A673 (cell line): ENCODE results near the gene TLE2. TPM values are rescaled to one million over a fixed set of nuclear protein-coding genes. Genes with fewer than 3 reads are reported as not detected.
"Not testable (repeated sequence)": the region's sequence is repeated elsewhere in the genome, so short reads cannot be mapped to it uniquely, and the experiment has no call there.

ENCODE experiments used
- BruUV-seq: library from RNA; stranded (reverse); fragments of 400-500 nt; replicated peaks from 2 replicates; lab custom pipeline; 2021; lab: Mats Ljungman, UMichigan
- CTCF ChIA-PET: fragments of 300-600 bp; sonication (Branson Sonifier 250); formaldehyde crosslinking; loops from one replicate; lab custom pipeline; 2022; ENCODE audit warnings: antibody characterized with exemption; lab: Charles Lee
- POLR2A ChIA-PET: fragments of 300-600 bp; sonication (Branson Sonifier 250); formaldehyde crosslinking; loops from one replicate; lab custom pipeline; 2022; ENCODE audit warnings: antibody characterized with exemption; ENCODE audit not compliant: low non-redundant PET; lab: Charles Lee
- DNase-seq: peaks from one replicate; pipeline ENCODE4 v3.0.0-alpha.2; 2015; ENCODE audit warnings: low spot score
- H3K27ac ChIP-seq: fragments of 200-600 bp; sonication (generic); 2 replicates; pipeline ENCODE4 v1.5.1; 2016; ENCODE audit warnings: mixed run types, low read depth, mild to moderate bottlenecking, mixed read lengths, antibody characterized with exemption, low read length; ENCODE audit not compliant: poor library complexity, severe bottlenecking
- H3K27me3 ChIP-seq: fragments of 200-600 bp; sonication (generic); replicated peaks from 2 replicates; pipeline ENCODE4 v1.6.1; 2017; ENCODE audit warnings: mixed run types, low read depth, mild to moderate bottlenecking, mixed read lengths, antibody characterized with exemption, low read length; ENCODE audit not compliant: insufficient read depth, poor library complexity
- H3K36me3 ChIP-seq: fragments of 200-600 bp; sonication (generic); 2 replicates; pipeline ENCODE4 v1.6.1; 2016; ENCODE audit warnings: mixed run types, mild to moderate bottlenecking, mixed read lengths, antibody characterized with exemption, low read length; ENCODE audit not compliant: insufficient read depth, poor library complexity, severe bottlenecking
- H3K4me1 ChIP-seq: fragments of 200-600 bp; sonication (generic); 2 replicates; pipeline ENCODE4 v1.6.1; 2017; ENCODE audit warnings: mixed run types, mild to moderate bottlenecking, mixed read lengths, antibody characterized with exemption, low read length; ENCODE audit not compliant: insufficient read depth, poor library complexity, severe bottlenecking
- H3K4me3 ChIP-seq: fragments of 200-600 bp; sonication (generic); 2 replicates; pipeline ENCODE4 v1.5.1; 2016; ENCODE audit warnings: low read depth, mixed run types, mild to moderate bottlenecking, mixed read lengths, low read length; ENCODE audit not compliant: poor library complexity, severe bottlenecking
- H3K9me3 ChIP-seq: fragments of 200-600 bp; sonication (generic); 2 replicates; pipeline ENCODE4 v1.6.1; 2016; ENCODE audit warnings: mixed run types, low read depth, mild to moderate bottlenecking, mixed read lengths, antibody characterized with exemption, low read length; ENCODE audit not compliant: poor library complexity, severe bottlenecking
- EZH2 ChIP-seq: fragments of 200-600 bp; sonication (generic); IDR thresholded peaks from 2 replicates; pipeline ENCODE4 v1.6.1; 2017; ENCODE audit warnings: borderline replicate concordance, low read depth, mild to moderate bottlenecking, mixed read lengths, antibody characterized with exemption, low read length; ENCODE audit not compliant: poor library complexity, severe bottlenecking
- intact Hi-C: fragments of 100-400 bp; cut with micrococcal nuclease; formaldehyde crosslinking; loops from one replicate; pipeline ENCODE4 v1.10.0; 2022; ENCODE audit not compliant: unreplicated experiment
- total RNA-seq: library from RNA; stranded (reverse); gene quantifications from 2 replicates; pipeline ENCODE4 v1.2.3, GENCODE V29; 2021
- TF ChIP-seq, protein P1 (sequence below): fragments of 300-800, 200-600 bp; sonication (generic); conservative IDR thresholded peaks from 2 replicates; pipeline ENCODE4 v1.5.1; 2017; ENCODE audit warnings: low read depth, mild to moderate bottlenecking, antibody characterized with exemption, low read length, moderate library complexity, mixed read lengths

The TLE2 gene
- total RNA-seq, 1 experiment from 2014 or later, result 10.8 TPM

DNA sequence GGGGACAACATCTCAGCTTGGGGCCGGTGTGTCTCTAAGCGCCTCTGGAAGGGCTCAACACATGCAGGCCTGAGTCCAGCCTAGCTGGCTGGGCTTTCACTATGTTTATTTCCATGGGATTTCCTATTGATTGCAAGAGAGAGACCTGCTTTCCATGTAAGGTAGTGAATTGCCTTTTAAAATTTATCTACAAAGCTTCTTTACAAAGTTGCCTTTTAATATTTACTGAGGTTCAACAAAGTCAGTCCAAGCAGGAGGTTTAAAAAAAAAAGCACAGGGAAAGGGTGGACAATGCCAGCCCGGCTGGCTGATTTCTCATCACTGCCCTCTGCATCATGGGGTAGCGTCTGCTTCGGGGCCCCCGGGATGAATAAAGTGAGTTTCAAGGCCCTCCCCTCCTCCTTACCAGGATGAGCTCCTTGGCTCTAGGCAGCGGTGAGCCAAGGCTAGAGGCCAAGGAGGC, 15.8 kb downstream of the TLE2 start:
- no TSS peak for BruUV-seq
- CTCF ChIA-PET, result interaction anchor here (0.9 to 1.4 kb wide), 2 partner anchors 23 to 30 kb away, joined by 3 to 4 read pairs; no protein-coding TSS in a partner anchor
- POLR2A ChIA-PET, result interaction anchor here (0.6 to 0.7 kb wide), 2 partner anchors 63 to 85 kb away, joined by 3 read pairs; no protein-coding TSS in a partner anchor

DNA sequence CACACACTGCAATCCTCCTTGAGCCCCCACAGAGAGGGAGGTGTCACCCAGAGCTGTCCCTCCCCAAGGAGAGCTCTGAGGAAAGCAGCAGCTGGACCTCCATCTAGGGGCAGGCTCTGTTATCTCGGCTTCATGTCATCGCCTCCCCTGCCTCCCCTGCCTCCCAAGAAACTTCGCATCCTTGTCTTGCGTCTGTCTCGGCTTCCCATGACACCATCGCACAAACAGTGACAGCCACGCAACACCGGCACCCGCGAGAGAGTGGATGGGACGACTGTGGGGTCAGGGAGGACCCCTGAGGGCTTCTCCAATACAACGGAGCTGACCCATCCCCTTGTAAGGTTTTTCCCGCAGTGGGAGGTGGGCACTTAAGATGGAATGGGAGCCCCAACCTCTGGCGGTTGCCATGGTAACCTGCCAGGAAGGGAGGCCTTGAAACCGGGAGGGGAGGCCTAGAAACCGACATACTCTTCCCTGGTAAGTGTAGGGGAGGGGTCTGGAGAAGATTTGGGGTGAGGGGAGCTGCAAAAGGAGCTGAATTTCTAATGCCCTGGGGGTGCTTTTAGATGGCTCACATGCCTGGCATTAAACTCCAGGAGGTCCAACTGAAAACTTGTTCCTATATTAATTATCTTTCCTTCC, 16.3 kb downstream of the TLE2 start:
- H3K4me3 ChIP-seq, result no peak overlapping the region
- TF ChIP-seq, protein P1, sequence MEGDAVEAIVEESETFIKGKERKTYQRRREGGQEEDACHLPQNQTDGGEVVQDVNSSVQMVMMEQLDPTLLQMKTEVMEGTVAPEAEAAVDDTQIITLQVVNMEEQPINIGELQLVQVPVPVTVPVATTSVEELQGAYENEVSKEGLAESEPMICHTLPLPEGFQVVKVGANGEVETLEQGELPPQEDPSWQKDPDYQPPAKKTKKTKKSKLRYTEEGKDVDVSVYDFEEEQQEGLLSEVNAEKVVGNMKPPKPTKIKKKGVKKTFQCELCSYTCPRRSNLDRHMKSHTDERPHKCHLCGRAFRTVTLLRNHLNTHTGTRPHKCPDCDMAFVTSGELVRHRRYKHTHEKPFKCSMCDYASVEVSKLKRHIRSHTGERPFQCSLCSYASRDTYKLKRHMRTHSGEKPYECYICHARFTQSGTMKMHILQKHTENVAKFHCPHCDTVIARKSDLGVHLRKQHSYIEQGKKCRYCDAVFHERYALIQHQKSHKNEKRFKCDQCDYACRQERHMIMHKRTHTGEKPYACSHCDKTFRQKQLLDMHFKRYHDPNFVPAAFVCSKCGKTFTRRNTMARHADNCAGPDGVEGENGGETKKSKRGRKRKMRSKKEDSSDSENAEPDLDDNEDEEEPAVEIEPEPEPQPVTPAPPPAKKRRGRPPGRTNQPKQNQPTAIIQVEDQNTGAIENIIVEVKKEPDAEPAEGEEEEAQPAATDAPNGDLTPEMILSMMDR, result no peak
- TF ChIP-seq EZH2, result no peak
- no peaks in the 10 kb centered on the region for H3K9me3 ChIP-seq
- H3K27ac ChIP-seq, result peak overlapping the region; percentile 51
- intact Hi-C loops, result no loop called here
- no peaks in the 10 kb centered on the region for H3K36me3 ChIP-seq
- BruUV-seq, result no TSS peak
- H3K27me3 ChIP-seq, result no peaks in the 10 kb centered on the region
- peaks cover 18% of the 10 kb centered on the region for H3K4me1 ChIP-seq
- POLR2A ChIA-PET, result interaction anchor here (0.6 to 0.7 kb wide), 2 partner anchors 64 to 86 kb away, joined by 3 read pairs; no protein-coding TSS in a partner anchor
- CTCF ChIA-PET, result interaction anchor here (0.9 to 1.4 kb wide), 2 partner anchors 23 to 30 kb away, joined by 3 to 4 read pairs; no protein-coding TSS in a partner anchor
- peak; percentile 70 for DNase-seq

More for the DNA sequence above, 15.8 kb downstream of the TLE2 start:
- peak overlapping the region; percentile 51 for H3K27ac ChIP-seq
- TF ChIP-seq, protein P1, result no peak
- TF ChIP-seq EZH2, result no peak
- no peaks in the 10 kb centered on the region for H3K9me3 ChIP-seq
- no peak overlapping the region for H3K4me3 ChIP-seq
- intact Hi-C loops, result no loop called here
- H3K36me3 ChIP-seq, result no peaks in the 10 kb centered on the region
- H3K4me1 ChIP-seq, result peaks cover 18% of the 10 kb centered on the region
- no peak for DNase-seq
- no peaks in the 10 kb centered on the region for H3K27me3 ChIP-seq

DNA sequence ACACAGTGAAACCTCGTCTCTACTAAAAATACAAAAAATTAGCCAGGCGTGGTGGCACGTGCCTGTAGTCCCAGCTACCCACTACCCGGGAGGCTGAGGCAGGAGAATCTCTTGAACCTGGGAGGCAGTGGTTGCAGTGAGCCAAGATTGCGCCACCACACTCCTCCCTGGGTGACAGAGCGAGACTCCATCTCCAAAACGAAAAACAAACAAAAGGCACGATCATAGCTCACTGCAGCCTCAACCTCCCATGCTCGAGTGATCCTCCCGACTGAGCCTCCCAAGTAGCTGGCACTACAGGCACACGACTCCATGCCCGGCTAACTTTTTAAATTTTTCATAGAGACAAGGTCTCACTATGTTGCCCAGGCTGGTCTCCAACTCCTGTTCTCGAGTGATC, 17.0 kb downstream of the TLE2 start:
- H3K36me3 ChIP-seq, H3K4me3 ChIP-seq, DNase-seq, intact Hi-C loops, H3K9me3 ChIP-seq, H3K27ac ChIP-seq, CTCF ChIA-PET, H3K27me3 ChIP-seq, BruUV-seq, POLR2A ChIA-PET: not testable (repeated sequence)
- H3K4me1 ChIP-seq, result peaks cover 18% of the 10 kb centered on the region

DNA sequence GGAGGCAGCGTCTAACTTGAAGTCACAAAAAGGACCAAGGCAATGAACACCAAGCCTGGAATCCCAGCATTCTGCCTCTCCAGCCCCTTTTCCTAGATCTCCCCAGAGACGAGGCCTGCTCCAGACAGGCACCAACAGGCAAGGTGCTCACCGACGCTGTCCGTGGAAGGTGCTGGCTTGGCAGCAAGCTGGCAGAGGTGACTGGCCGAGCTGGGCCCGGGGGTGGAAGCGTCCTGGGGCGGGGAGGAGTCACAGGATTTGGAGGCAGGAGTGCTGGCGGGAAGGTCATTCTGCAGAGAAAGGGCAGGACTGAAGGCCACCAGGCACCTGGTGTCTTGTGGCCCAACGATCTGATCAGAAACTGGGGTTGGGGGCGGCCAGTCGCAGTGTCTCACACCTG, 18.2 kb downstream of the TLE2 start:
- no peaks in the 10 kb centered on the region for H3K9me3 ChIP-seq
- BruUV-seq, result no TSS peak
- H3K27me3 ChIP-seq, result no peaks in the 10 kb centered on the region
- ChIA-PET POLR2A (no interaction called here), CTCF (no interaction called here)
- peaks cover 18% of the 10 kb centered on the region for H3K4me1 ChIP-seq
- H3K36me3 ChIP-seq, result no peaks in the 10 kb centered on the region
- DNase-seq, result no peak
- H3K4me3 ChIP-seq, result no peak overlapping the region
- intact Hi-C loops, result no loop called here
- no peak overlapping the region for H3K27ac ChIP-seq
- TF ChIP-seq, protein P1, result no peak
- TF ChIP-seq EZH2, result no peak
